Measurements from ENCODE around the gene PLA2G12A. TPM values are rescaled to one million over a fixed set of nuclear protein-coding genes. Genes with fewer than 3 reads are reported as not detected.

Gene PLA2G12A
- 47.6 and 54.7 TPM in 2 replicates for total RNA-seq
- long read RNA-seq, full-length matches to known transcripts, result 74 of 78 reads
- long read RNA-seq, partial matches to known transcripts, result 2 of 78 reads
- long read RNA-seq, other reads (novel, unspliced or antisense), result 2 of 78 reads

DNA sequence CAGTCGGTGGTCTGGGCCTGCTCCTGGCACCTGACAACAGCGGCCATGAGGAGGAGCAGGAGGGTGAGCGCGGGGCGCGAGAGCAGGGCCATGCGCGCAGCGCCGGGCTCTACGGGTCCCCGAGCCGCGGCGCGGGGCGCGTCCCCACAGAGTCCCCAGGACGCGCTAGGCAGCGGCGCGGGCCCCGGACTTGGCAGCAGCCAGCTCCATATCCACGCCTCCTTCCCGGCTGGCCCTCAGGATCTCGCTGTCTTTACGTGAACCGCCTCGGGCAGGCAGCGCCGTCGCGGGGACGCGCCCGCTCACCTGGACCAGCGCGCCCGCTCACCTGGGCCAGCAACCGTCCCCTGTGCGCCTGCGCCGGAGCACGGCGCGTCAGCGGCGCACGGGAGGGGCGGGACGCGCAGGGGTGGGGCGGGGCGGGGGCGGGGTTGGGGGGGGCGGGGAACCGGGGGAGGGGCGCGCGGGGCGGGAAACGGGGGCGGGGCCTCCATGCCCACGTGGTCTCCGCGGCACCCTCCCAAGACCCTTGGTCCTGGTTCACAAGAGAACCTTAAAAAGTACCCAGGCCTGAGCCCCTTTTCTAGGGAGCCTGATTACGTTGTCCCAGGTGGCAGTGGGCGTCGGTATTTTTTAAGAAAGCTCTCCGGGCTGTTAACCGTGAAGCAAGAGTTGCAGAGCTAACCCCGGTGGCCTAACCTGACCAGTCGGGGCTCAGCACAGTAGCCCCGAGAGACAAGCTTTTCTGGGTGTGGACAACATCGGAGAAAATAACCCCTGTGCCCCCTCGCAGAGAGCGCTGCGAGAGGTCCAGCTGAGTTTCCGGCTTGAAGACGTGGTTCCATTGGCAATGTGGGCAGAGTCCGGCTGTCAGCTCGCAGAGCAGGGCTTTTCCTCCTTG is at the start of gene PLA2G12A:
TSS of gene PLA2G12A (minus strand) at position 353 of the 901 bp plus-strand sequence. CDS start at position 92, 261 bp downstream.
- peaks cover 3% of the 10 kb centered on the region for H3K36me3 Mint-ChIP-seq (ENCODE audit: insufficient read depth)
- DNase-seq (ENCODE audit: low spot score, unreplicated experiment), result peak; percentile 87
- H3K27ac Mint-ChIP-seq, result peak within 1 kb of the TSS; percentile 98
- peak within 1 kb of the TSS; percentile 95 for H3K4me3 Mint-ChIP-seq (ENCODE audit: low read depth)
- TF ChIP-seq, protein P1, sequence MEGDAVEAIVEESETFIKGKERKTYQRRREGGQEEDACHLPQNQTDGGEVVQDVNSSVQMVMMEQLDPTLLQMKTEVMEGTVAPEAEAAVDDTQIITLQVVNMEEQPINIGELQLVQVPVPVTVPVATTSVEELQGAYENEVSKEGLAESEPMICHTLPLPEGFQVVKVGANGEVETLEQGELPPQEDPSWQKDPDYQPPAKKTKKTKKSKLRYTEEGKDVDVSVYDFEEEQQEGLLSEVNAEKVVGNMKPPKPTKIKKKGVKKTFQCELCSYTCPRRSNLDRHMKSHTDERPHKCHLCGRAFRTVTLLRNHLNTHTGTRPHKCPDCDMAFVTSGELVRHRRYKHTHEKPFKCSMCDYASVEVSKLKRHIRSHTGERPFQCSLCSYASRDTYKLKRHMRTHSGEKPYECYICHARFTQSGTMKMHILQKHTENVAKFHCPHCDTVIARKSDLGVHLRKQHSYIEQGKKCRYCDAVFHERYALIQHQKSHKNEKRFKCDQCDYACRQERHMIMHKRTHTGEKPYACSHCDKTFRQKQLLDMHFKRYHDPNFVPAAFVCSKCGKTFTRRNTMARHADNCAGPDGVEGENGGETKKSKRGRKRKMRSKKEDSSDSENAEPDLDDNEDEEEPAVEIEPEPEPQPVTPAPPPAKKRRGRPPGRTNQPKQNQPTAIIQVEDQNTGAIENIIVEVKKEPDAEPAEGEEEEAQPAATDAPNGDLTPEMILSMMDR (IDR thresholded peaks at IDR 0.05; ENCODE audit: unreplicated experiment), result no peak
- H3K27me3 Mint-ChIP-seq, result peaks cover 7% of the 10 kb centered on the region
- peaks cover 12% of the 10 kb centered on the region for H3K4me1 Mint-ChIP-seq (ENCODE audit: low read depth)
- H3K9me3 Mint-ChIP-seq (ENCODE audit: low read depth), result no peaks in the 10 kb centered on the region

DNA sequence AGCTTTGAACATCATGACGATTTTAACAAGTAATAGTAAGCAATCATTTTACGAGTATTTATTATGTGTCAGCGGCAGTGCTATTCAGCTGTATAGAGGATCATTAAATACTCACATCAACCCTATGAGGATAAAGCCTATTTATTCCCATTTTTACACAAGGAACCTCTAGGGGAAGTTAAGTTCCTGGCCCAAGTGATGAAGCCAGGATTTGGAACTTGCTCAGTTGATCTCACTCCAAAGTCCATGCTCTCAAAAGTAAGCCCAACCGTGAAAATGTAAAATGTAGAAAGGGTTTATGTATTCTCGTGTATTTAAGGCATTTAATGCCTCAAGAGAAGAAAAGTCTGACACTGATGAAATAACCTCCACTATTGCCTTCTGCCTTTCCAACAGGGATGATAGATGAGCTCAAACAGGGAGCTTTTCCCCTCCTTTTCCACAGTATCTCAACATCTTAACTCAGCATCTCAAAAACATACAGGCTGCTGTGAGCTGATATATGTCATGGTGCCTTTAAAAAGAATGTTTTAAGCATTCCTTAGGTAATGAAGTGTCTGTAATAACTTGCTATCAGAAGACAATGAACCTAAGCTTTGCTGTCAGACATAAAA is 35.0 kb upstream of the PLA2G12A start:
- no peak for DNase-seq (ENCODE audit: low spot score, unreplicated experiment)
- H3K9me3 Mint-ChIP-seq (ENCODE audit: low read depth), result no peaks in the 10 kb centered on the region
- H3K4me1 Mint-ChIP-seq (ENCODE audit: low read depth), result no peaks in the 10 kb centered on the region
- H3K27ac Mint-ChIP-seq, result no peak overlapping the region
- no peak overlapping the region for H3K4me3 Mint-ChIP-seq (ENCODE audit: low read depth)
- TF ChIP-seq, protein P1 (IDR thresholded peaks at IDR 0.05; ENCODE audit: unreplicated experiment), result no peak
- H3K36me3 Mint-ChIP-seq (ENCODE audit: insufficient read depth), result no peaks in the 10 kb centered on the region
- peaks cover 9% of the 10 kb centered on the region for H3K27me3 Mint-ChIP-seq

DNA sequence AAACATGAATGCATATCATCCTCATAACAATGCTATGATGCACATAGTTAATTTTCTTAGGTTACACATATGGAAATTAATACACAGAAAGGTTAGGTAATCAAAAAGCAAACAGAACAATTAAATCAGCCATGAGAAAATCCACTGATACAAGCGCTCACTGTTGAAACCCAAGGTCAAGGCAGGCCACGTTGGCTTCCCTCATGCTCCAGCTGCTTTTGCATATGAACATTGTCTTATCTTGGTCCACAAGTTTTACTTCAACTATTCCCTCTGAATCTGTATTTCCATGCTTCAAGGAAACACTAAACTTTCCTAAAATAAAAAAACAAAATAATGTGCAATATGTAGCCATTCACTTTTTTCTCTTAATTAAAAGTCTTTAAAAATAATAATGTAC is 34.5 kb upstream of the PLA2G12A start:
- no peaks in the 10 kb centered on the region for H3K4me1 Mint-ChIP-seq (ENCODE audit: low read depth)
- peaks cover 5% of the 10 kb centered on the region for H3K27me3 Mint-ChIP-seq
- no peak overlapping the region for H3K27ac Mint-ChIP-seq
- H3K36me3 Mint-ChIP-seq (ENCODE audit: insufficient read depth), result no peaks in the 10 kb centered on the region
- H3K4me3 Mint-ChIP-seq (ENCODE audit: low read depth), result no peak overlapping the region
- TF ChIP-seq, protein P1 (IDR thresholded peaks at IDR 0.05; ENCODE audit: unreplicated experiment), result no peak
- H3K9me3 Mint-ChIP-seq (ENCODE audit: low read depth), result no peaks in the 10 kb centered on the region
- no peak for DNase-seq (ENCODE audit: low spot score, unreplicated experiment)

DNA sequence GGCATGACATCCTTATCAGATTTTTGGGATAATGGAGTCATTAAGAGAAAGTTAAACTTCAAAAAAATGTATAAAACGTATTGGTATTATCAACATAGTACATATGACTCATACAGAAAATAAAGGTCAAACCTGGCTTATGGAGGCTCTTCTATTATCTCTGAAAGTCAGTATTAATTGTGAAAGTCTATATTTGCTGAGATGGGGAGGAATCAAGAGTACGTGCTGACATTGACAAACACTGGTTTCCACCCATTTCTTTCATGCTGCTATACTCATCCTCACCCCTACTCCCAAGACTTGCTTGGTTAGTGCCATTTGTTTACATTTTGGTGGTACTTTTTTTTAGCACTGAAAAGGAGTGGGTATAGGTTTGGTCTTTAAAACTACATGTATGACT is 30.8 kb upstream of the PLA2G12A start:
- Mint-ChIP-seq H3K4me1 (ENCODE audit: low read depth) (no peaks in the 10 kb centered on the region), H3K9me3 (ENCODE audit: low read depth) (no peaks in the 10 kb centered on the region), H3K4me3 (ENCODE audit: low read depth) (no peak overlapping the region), H3K27me3 (no peaks in the 10 kb centered on the region), H3K27ac (no peak overlapping the region), H3K36me3 (ENCODE audit: insufficient read depth) (no peaks in the 10 kb centered on the region)
- TF ChIP-seq, protein P1 (IDR thresholded peaks at IDR 0.05; ENCODE audit: unreplicated experiment), result no peak
- no peak for DNase-seq (ENCODE audit: low spot score, unreplicated experiment)

DNA sequence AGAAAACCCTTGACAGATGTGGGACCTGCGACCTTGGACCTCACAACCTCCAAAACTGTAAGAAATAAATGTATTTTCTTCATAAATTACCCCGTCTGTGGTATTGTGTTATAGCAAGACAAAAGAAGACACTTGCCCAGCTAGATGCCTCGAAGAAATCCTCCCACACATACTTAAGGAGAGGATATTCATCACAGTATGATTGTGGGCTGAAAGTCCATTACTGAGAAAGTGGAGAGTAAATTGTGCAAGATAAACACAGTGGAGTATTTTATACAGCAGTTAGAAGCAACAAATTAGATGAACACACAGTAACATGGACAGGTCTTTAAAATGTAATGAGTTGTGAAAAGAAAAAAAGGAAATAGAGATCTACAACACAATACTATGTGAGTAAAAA is 25.8 kb upstream of the PLA2G12A start:
- Mint-ChIP-seq H3K27ac (no peak overlapping the region), H3K9me3 (ENCODE audit: low read depth) (no peaks in the 10 kb centered on the region), H3K36me3 (ENCODE audit: insufficient read depth) (no peaks in the 10 kb centered on the region), H3K4me1 (ENCODE audit: low read depth) (no peaks in the 10 kb centered on the region), H3K27me3 (no peaks in the 10 kb centered on the region), H3K4me3 (ENCODE audit: low read depth) (no peak overlapping the region)
- DNase-seq (ENCODE audit: low spot score, unreplicated experiment), result no peak
- TF ChIP-seq, protein P1 (IDR thresholded peaks at IDR 0.05; ENCODE audit: unreplicated experiment), result no peak

Measured in progenitor cell of endocrine pancreas (in vitro differentiated cells).